Activated naive CD8-positive, alpha-beta T cell treated with anti-CD3 and anti-CD28 coated beads, Interleukin-2, amount 50 U/mL, for 24 hours (primary cell): Measurements from ENCODE around the gene PRPF6.
"Not testable (repeated sequence)": the region's sequence is repeated elsewhere in the genome, so short reads cannot be mapped to it uniquely, and the experiment has no call there.

Source experiments
- ATAC-seq: fragments of 150-1000 bp; cut with Tn5 transposase; one replicate; pipeline ENCODE4 v1.10.0; 2021
- DNase-seq: peaks from one replicate; pipeline ENCODE4 v3.0.0; 2021
- H3K27ac Mint-ChIP-seq: one replicate; pipeline ENCODE4 v1.8.0; 2021; ENCODE audit warnings: mild to moderate bottlenecking, mixed read lengths
- H3K27me3 Mint-ChIP-seq: one replicate; pipeline ENCODE4 v1.8.0; 2021; ENCODE audit warnings: mixed read lengths
- H3K36me3 Mint-ChIP-seq: one replicate; pipeline ENCODE4 v1.8.0; 2021; ENCODE audit warnings: low read depth, mixed read lengths
- H3K4me1 Mint-ChIP-seq: one replicate; pipeline ENCODE4 v1.8.0; 2021; ENCODE audit warnings: mixed read lengths
- H3K4me3 Mint-ChIP-seq: one replicate; pipeline ENCODE4 v1.8.0; 2021; ENCODE audit warnings: mild to moderate bottlenecking, moderate library complexity, mixed read lengths
- H3K9me3 Mint-ChIP-seq: one replicate; pipeline ENCODE4 v1.8.0; 2021; ENCODE audit warnings: mixed read lengths

Gene PRPF6

DNA sequence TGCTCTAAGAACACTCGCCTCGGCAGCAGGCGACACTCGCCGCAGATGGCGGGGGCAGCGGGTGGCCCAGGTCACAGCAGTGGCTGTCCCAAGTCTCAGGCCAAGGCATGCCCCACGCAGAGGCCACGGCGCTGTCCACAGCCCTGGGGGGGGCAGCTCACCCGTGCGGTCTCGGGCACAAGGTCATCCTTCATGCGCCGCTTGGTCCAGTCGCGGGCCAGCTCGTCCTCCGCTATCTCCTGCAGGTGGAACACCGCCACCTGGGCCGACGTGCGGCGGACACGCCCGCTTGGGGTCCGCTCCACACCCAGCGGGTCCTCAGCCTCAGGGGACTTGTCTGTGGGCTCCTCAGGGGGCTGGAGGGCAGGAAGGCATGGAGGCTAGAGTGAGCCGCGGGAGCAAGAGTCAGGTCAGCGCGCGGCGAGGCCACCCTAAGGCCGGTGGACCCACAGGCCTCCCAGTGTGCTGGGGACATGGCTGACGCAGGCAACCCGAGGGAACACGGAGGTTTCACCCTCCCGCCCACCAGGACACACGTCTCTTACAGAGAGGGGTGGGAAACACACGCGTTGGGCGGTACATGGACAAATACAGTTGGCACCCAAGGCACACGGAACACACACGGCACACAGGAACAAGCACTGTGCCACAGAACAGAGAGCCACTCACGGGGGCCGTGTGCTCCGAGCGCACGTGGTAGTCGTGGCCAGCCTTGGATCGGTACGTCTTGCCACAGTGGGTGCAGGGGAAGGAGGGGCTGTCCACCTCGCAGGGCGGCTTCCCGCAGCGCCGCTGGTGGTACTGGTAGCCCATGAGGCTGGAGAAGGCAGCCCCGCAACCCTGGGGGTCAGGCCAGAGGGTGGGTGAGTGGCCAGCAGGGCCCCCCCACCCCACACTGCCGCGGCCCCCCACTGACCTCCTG is 18.2 kb upstream of the PRPF6 start:
- H3K4me3 Mint-ChIP-seq: no peak overlapping the region
- no peaks in the 10 kb centered on the region for H3K27me3 Mint-ChIP-seq
- DNase-seq (no peak), ATAC-seq (no peak)
- H3K9me3 Mint-ChIP-seq: no peaks in the 10 kb centered on the region
- peaks cover 8% of the 10 kb centered on the region for H3K36me3 Mint-ChIP-seq
- H3K4me1 Mint-ChIP-seq: peaks cover 9% of the 10 kb centered on the region
- H3K27ac Mint-ChIP-seq: no peak overlapping the region

DNA sequence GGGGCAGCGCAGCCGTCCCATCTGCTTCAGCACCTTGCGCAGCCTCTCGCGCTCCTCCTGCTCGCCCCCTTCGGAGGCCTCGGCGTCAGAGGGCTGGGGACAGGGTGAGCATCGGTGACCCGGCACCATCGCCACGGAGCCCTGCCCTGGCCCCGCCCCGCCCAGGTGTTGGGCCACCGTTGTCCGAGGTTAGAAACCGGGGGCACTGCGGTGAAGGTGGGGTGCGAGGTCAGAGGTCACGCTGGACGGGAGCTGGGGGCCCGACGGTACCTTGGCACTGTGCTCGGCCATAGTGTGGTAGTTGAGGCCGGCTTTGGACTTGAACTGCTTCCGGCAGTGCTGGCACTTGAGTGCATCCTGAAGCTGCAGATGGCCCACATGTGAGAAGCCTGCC is 17.6 kb upstream of the PRPF6 start:
- no peak for DNase-seq
- Mint-ChIP-seq H3K9me3 (no peaks in the 10 kb centered on the region), H3K36me3 (peaks cover 8% of the 10 kb centered on the region), H3K4me1 (peaks cover 4% of the 10 kb centered on the region), H3K4me3 (no peak overlapping the region), H3K27ac (no peak overlapping the region), H3K27me3 (no peaks in the 10 kb centered on the region)
- ATAC-seq: no peak

DNA sequence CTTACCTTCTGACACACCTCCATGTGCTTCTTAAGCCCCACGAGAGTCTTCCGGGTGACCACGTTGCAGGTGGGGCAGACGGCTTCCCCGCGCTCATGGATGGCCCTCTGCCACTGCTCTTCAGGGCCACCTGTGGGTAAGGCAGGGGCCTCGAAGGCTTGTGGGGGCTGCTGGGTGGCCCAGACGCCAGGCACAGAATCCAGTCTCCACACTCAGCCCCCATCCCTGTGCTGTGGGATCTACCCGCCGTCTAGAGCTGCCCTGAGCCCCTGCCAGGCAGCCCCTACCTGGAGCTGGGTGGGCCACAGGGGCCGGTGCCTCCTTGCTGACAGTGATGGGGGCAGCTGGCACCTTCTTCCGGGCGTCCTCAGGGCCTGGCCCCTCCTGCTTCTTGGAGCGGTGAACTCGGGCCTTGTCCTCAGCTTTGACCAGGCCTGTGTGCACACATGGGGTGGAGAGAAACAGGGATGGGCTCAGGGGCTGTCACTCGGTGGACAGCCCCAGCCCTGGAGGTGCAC is 17.1 kb upstream of the PRPF6 start:
- DNase-seq (no peak), ATAC-seq (no peak)
- Mint-ChIP-seq H3K4me3 (no peak overlapping the region), H3K36me3 (peaks cover 9% of the 10 kb centered on the region), H3K4me1 (peaks cover 6% of the 10 kb centered on the region), H3K27ac (no peak overlapping the region), H3K9me3 (no peaks in the 10 kb centered on the region), H3K27me3 (no peaks in the 10 kb centered on the region)

DNA sequence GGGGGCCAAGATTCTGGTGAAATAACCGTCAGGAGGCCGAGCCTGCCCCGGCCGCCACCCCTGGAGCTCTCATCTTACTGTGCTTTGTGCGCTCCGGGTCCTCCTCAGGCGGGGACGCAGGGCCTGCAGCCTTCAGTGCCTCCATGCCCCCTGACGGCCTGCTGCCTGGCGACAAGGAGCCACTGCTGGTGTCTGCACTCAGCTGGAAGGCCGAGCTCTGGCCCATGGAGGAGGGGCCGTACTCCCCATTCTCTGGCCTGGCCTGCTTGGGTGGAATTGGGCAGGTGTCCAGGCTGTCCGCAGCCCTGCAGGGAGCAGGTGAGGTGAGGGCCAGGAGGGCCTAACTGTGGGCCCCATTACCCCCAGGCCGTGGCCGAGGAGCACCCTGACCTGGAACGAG is 16.5 kb upstream of the PRPF6 start:
- DNase-seq (no peak), ATAC-seq (no peak)
- peaks cover 8% of the 10 kb centered on the region for H3K4me1 Mint-ChIP-seq
- H3K9me3 Mint-ChIP-seq: no peaks in the 10 kb centered on the region
- H3K27me3 Mint-ChIP-seq: no peaks in the 10 kb centered on the region
- H3K27ac Mint-ChIP-seq: no peak overlapping the region
- H3K4me3 Mint-ChIP-seq: no peak overlapping the region
- peaks cover 11% of the 10 kb centered on the region for H3K36me3 Mint-ChIP-seq

DNA sequence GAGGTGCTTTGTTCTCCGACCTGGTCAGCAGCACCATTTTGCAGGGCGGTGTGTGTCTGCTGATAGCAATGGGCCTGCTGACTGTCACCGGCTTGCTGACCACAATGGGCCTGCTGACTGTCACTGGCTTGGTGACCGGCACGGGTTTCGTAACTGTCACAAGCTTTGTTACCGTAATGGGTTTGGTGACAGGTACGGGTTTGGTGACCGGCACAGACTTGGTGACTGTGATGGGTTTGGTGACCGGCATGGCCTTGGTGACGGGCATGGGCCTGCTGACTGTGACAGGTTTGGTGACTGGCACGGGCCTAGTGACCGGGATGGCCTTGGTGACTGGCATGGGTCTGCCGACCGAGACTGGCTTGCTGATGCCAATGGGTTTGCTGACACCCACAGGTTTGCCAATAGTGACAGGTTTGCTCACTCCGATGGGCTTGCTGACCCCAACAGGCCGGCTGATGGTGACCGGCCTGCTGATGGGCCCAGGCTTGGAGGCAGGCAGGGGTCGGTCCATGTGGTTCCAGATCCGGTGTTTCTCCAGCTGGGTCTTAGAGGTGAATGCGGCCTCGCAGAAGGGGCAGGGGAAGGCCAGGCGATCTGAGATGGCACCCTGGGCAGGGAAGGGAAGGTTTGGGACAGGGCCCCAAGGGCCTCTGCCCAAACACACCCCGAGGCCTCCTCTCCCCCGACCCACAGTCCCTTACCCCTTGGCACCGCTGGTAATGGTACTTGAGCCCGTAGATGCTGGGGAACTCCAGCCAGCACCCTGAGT is 14.6 kb upstream of the PRPF6 start:
- no peak for DNase-seq
- Mint-ChIP-seq H3K9me3 (no peaks in the 10 kb centered on the region), H3K27me3 (no peaks in the 10 kb centered on the region), H3K4me3 (no peak overlapping the region), H3K36me3 (peaks cover 11% of the 10 kb centered on the region), H3K4me1 (peaks cover 10% of the 10 kb centered on the region), H3K27ac (no peak overlapping the region)
- no peak for ATAC-seq

DNA sequence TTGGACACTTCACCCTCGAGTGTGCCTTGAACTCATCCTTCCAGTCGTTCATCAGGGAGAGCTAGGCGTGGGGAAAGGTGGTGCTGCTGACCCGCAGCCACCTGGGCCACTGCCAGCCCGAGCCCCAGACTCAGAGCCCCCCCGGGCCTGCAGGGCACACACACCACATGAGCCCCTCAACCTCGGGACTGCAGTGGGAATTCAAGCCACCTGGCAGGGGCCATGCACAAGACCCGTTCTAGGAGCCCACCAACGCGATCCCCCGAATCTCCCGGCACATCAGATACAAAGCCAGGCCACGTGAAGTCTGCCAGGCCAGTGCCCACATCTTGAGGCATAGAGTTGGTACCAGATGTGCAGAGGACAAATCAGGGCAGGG is 14.0 kb upstream of the PRPF6 start:
- H3K27ac Mint-ChIP-seq: no peak overlapping the region
- H3K36me3 Mint-ChIP-seq: peaks cover 11% of the 10 kb centered on the region
- no peak for DNase-seq
- no peaks in the 10 kb centered on the region for H3K9me3 Mint-ChIP-seq
- no peaks in the 10 kb centered on the region for H3K27me3 Mint-ChIP-seq
- H3K4me3 Mint-ChIP-seq: no peak overlapping the region
- peaks cover 10% of the 10 kb centered on the region for H3K4me1 Mint-ChIP-seq
- ATAC-seq: no peak

DNA sequence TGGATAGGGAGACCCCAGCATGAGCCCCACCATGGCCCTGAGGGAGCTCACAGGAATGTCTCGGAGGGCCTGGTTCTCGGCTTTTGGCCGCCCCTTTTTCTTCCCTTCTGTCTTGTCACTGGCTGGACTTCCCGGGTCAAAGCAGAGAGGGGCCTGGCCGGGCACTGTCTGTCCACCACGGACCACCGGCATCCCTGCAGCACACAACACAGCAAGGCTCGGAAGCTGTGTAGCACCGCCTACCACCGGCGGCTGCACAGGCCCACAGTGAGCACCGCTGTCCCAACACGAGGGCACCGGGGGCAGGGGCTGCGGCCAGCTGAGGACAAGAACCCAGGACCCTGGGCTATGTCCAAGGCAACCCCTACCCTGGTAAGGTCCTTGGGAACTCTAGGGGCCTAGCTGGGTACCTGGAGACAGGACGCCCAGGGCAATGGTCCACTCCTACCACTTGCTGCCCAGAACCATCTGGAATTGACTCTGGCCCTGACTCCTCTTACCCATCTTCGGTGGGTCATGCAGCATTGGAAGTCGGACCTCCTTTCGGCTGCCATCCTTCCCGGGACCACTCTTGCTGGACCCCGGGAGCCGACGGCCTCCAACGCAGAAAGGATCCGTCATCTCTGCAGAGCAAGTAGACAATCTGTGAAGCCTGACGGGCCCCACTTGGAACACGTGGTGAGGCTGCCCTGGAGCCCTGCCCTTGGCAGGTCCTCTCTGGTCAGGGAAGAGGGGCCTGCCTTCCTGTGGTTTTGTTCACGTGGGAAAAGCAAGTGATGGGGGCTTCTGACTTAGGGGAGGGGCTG is 13.4 kb upstream of the PRPF6 start:
- no peak for DNase-seq
- Mint-ChIP-seq H3K4me1 (peaks cover 10% of the 10 kb centered on the region), H3K27ac (no peak overlapping the region), H3K4me3 (no peak overlapping the region), H3K27me3 (no peaks in the 10 kb centered on the region), H3K9me3 (no peaks in the 10 kb centered on the region), H3K36me3 (peaks cover 11% of the 10 kb centered on the region)
- ATAC-seq: no peak

DNA sequence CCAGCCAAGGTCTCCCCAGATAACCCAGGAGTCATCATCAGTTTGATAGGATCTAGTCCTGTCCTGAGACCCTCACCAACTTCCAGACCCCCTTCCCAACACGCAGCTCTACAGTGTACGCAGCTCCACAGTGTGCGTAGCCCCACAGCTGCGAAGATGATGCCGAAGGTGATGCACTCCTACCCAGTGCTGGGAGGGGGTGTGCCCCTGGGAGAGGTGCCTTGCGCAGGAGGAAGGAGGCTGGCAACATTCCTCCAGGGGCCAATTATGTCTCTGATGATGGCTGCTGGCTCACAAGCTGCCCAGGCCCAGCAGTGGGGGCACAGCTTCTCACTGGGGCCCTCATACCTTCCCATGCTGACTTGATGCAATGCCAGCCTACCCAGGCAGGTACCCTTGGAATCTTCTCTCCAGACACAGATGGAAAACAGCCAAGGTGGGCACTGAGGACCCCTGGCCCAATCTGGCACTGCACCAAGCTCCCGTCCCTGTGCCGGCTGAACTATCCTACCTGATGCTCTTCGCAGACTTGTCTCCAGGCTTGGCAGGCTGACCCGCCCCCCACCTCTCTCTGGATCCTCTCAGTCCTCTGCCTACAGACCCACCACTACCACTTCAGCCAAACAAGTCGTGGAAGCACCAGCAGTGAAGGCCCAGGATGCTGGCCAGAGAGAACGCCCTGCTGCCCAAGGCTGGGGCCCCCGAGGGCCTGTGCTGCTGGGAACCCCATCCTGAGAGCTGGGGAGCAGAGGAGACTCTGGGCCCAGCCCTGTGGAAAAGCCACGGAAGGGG is 12.6 kb upstream of the PRPF6 start:
- Mint-ChIP-seq H3K4me3 (peak overlapping the region; percentile 78), H3K36me3 (peaks cover 12% of the 10 kb centered on the region), H3K4me1 (peaks cover 10% of the 10 kb centered on the region), H3K9me3 (no peaks in the 10 kb centered on the region), H3K27me3 (no peaks in the 10 kb centered on the region), H3K27ac (peak overlapping the region; percentile 67)
- DNase-seq (no peak), ATAC-seq (no peak)

DNA sequence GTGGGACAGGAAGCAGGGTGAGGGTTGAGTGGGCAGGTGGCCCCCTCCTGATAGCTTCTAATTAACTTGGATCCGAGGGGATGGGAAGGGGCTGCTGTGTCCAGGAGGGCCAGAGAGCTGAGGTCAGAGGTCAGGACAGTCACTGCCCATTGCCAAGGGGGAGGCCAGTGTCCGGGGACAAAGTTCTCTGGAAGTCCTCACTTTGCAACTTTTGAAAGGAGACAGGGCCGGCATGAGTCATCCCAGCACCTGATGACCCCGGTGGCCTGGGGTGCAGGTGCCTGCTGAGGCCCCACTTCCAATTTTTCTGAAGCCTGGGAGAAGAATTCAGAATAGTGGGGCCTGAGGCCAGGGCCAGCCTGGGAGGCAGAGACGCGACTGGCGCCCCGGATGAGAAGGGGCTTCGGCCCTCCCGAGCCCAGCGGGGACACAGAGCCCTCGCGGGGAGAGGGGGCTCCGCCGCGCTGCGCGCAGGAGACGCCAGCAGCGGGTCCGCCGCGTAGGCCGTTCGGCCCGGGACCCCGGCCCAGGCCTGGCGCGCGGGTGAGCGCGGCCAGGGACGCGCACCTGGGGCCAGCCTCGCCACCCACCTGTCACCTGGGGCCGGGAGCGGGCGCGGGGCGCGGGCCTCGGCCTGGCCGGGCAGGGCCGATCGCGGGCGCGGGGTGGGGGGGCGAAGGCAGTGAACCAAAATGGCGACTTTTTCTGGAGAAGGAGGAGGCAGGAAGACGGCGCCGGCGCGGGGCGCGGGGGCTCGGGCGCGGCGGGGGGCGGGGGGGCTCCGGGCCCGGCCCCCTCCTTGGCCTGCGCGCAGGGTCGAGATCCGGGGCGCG is 11.8 kb upstream of the PRPF6 start:
- H3K4me3 Mint-ChIP-seq: peak overlapping the region; percentile 78
- no peak for DNase-seq

DNA sequence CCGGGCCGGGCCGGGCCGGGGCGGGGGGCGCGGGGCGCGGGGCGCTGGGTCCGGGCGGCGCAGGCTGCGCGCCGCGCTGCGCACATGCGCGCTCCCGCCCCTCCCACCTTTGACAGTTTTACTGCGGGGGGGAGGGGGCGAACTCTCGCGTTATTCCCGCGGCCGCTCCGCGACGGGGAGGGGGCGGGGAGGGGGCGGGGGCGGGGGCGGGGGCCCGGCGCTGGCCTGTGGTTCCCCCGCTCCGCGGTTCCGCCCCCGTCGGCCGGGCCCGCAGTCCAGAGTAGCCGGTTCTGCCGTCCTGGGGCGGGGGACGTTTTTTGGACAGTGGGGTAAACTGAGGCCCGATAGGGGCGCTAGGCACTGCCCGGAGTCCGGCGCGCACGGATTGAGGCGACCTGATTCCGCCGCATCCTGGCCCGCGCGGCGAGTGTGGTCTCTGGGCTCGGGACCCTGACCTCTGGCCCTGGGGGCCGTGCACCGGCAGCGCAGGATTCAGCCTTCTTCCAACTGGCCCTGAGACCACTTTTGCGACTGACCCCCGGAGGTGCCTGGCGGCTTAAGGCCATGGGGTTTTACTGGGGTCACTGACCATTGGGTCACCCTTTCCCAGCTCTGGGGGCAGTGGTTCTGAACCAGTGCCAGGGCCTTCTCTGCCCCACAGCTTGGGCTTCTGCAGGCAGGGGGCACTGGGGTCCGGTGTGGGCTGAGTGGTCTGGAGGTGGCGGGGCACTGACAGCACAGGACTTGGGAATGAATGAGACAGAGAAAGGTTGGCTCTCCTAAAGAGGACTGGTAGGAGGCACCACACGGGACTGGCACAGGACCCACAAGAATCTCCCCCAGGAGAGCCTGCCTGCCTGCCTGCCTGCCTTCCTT is 10.9 kb upstream of the PRPF6 start, which contains the start of gene ZNF512B:
Gene ZNF512B, minus strand, starts transcription at position 93 of the 876 bp plus-strand sequence. CDS start 1,980 bp downstream, outside the sequence.
- peaks cover 17% of the 10 kb centered on the region for H3K36me3 Mint-ChIP-seq
- peak within 1 kb of the TSS; percentile 67 for H3K27ac Mint-ChIP-seq
- peak; percentile 60 for DNase-seq
- peak; percentile 11 for ATAC-seq
- H3K27me3 Mint-ChIP-seq: no peaks in the 10 kb centered on the region
- peaks cover 18% of the 10 kb centered on the region for H3K4me1 Mint-ChIP-seq
- no peaks in the 10 kb centered on the region for H3K9me3 Mint-ChIP-seq
- peak within 1 kb of the TSS; percentile 78 for H3K4me3 Mint-ChIP-seq

More for the DNA sequence above, 11.8 kb upstream of the PRPF6 start:
- Mint-ChIP-seq H3K9me3 (no peaks in the 10 kb centered on the region), H3K4me1 (peaks cover 17% of the 10 kb centered on the region), H3K27ac (peak overlapping the region; percentile 67), H3K27me3 (no peaks in the 10 kb centered on the region), H3K36me3 (peaks cover 15% of the 10 kb centered on the region)
- ATAC-seq: no peak

DNA sequence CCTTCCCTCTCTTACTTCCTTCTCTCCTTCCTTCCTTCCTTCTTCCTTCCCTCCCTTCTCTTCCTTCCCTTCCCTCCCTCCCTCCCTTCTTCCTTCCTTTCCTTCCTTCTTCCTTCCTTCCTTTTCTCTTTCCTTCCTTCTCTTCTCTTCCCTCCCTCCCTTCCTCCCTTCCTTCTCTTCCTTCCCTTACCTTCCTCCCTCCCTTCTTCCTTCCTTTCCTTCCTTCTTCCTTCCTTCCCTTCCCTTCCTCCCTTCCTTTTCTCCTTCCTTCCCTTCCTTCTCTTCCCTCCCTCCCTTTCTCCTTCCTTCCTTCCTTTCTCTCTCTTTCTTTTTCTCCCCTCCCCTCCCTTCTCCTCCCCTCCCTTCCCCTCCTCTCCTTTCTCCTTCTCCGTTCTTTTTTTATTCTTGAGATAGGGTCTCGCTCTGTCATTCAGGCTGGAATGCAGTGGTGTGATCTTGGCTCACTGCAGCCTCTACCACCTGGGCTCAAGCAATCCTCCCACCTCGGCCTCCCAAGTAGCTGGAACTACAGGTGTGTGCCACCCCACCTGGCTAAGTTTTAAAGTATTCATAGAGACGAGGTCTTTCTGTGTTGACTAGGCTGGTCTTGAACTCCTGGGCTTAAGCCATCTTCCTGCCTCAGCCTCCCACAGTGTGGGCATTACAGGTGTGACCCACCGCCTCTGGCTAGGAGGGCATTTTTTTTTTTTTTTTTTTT is 10.1 kb upstream of the PRPF6 start:
- peak overlapping the region; percentile 10 for H3K27ac Mint-ChIP-seq

DNA sequence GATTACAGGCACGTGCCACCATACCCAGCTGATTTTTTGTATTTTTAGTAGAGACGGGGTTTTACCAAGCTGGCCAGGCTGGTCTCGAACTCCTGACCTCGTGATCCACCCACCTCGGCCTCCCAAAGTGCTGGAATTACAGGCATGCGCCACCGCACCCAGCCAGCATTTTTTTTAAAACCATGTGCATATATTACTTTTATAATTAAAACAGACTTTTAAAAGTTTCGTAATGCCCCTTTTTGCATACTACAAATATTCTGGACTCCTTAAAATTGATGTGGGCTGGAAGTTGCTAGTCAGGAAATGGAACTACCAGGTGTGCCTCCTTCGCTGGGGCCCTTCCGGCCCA is 9.0 kb upstream of the PRPF6 start:
- not testable (repeated sequence) for H3K27ac Mint-ChIP-seq, H3K27me3 Mint-ChIP-seq, H3K9me3 Mint-ChIP-seq, ATAC-seq, H3K4me3 Mint-ChIP-seq, DNase-seq
- Mint-ChIP-seq H3K36me3 (peaks cover 21% of the 10 kb centered on the region), H3K4me1 (peaks cover 28% of the 10 kb centered on the region)

More for the DNA sequence above, 10.1 kb upstream of the PRPF6 start:
- ATAC-seq (no peak), DNase-seq (no peak)
- Mint-ChIP-seq H3K4me3 (peak overlapping the region; percentile 56), H3K27me3 (no peaks in the 10 kb centered on the region), H3K36me3 (peaks cover 18% of the 10 kb centered on the region), H3K4me1 (peaks cover 18% of the 10 kb centered on the region), H3K9me3 (no peaks in the 10 kb centered on the region)
